ENCODE measurements around the gene COPS3. TPM values are rescaled to one million over a fixed set of nuclear protein-coding genes. Genes with fewer than 3 reads are reported as not detected.

COPS3 gene
- total RNA-seq, 4 donors from 2014 or later: 28.9 to 78.2 (median 60.0) TPM

DNA sequence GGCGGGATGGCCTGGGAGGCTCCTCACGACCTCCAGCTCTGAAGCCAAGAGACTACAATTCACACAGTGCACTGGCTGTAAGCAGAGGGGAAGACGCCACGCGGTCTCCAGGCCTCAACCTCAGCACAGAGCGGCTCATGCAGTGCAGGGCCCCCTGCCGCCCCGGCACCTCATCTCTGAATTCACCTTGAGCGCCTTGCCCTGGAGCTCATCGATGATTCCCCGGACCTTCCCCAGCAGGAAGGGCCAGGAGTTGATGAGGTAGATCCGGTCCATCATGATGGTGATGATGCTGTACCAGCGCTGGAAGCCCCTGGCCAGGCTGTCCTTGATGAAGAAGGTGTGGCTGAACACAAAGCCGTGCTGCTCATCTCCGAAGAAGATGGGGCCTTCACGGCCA lies 57.3 kb downstream of the COPS3 start:
- no peak overlapping the region for H3K4me3 ChIP-seq
- DNase-seq: no peak
- WGBS, 2 donors (ENCODE audit: low coverage in 1 of 2): 96% methylated on average over 16 of the region's 16 CpGs; no CpG with 5 or more reads in 1 of the 2 donors
- no peaks in the 10 kb centered on the region for H3K9me3 ChIP-seq
- no peaks in the 10 kb centered on the region for H3K27me3 ChIP-seq
- H3K4me1 ChIP-seq: no peaks in the 10 kb centered on the region
- in situ Hi-C loops (cut with MboI; ENCODE audit: low pct_ligation_motif_present in 1 of 4, low pct_unique_long_range_greater_than_20kb in 1 of 4, low sequenced_read_pairs in 3 of 4) (no loop called here), intact Hi-C loops (cut with DNase I; ENCODE audit: low total_unique reads) (no loop called here)
- no peak for TF ChIP-seq CTCF (IDR thresholded peaks at IDR 0.05)
- H3K36me3 ChIP-seq: peaks cover 0 to 94% (median 41%) of the 10 kb centered on the region in 4 donors
- no peak overlapping the region for H3K27ac ChIP-seq

DNA sequence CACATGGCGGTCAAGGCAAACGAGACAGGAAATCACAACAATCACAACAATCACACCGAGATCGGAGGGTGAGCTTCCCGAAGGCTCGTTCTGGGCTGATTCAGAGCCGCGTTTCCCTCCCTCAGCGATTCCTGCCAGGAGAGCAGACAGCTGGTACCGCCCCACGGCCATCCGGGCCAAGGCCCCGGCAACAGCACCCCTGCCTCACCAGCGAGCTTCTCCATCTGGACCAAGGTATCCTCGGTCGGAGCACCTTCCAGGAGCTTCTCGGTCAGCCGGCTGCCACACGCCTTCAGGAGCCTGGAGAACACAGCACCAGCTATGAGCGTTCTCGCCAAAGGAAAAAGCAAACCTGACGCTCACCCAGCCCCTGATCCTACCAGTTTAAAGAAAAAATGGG lies 59.7 kb downstream of the COPS3 start:
- TF ChIP-seq EP300 (IDR thresholded peaks at IDR 0.05; ENCODE audit: low read depth): no peak
- Histone ChIP-seq H3K4me3 (no peak overlapping the region), H3K9me3 (no peaks in the 10 kb centered on the region), H3K27me3 (no peaks in the 10 kb centered on the region), H3K36me3 (peaks cover 0 to 92% (median 37%) of the 10 kb centered on the region in 4 donors), H3K27ac (no peak overlapping the region), H3K4me1 (no peaks in the 10 kb centered on the region)
- WGBS, 2 donors (ENCODE audit: low coverage in 1 of 2): 97% methylated on average over 22 of the region's 22 CpGs; no CpG with 5 or more reads in 1 of the 2 donors
- in situ Hi-C loops (cut with MboI; ENCODE audit: low pct_ligation_motif_present in 1 of 4, low pct_unique_long_range_greater_than_20kb in 1 of 4, low sequenced_read_pairs in 3 of 4): no loop called here
- DNase-seq: no peak
- intact Hi-C loops (cut with DNase I; ENCODE audit: low total_unique reads): no loop called here

- Histone ChIP-seq H3K4me1 (no peaks in the 10 kb centered on the region), H3K9me3 (no peaks in the 10 kb centered on the region), H3K36me3 (peaks cover 0 to 92% (median 36%) of the 10 kb centered on the region in 4 donors), H3K27ac (no peak overlapping the region), H3K4me3 (no peak overlapping the region), H3K27me3 (no peaks in the 10 kb centered on the region)
- TF ChIP-seq CTCF (IDR thresholded peaks at IDR 0.05): no peak
- TF ChIP-seq POLR2A (IDR thresholded peaks at IDR 0.05): no peak
- no peak for TF ChIP-seq POLR2AphosphoS5 (IDR thresholded peaks at IDR 0.05)
- TF ChIP-seq EP300 (IDR thresholded peaks at IDR 0.05; ENCODE audit: low read depth): no peak
- in situ Hi-C loops (cut with MboI; ENCODE audit: low pct_ligation_motif_present in 1 of 4, low pct_unique_long_range_greater_than_20kb in 1 of 4, low sequenced_read_pairs in 3 of 4) (no loop called here), intact Hi-C loops (cut with DNase I; ENCODE audit: low total_unique reads) (no loop called here)
- no peak for DNase-seq
- WGBS, 2 donors (ENCODE audit: low coverage in 1 of 2): 97 to 100% methylated on average over 3 to 8 of the region's 8 CpGs
Observed at GRCh38 chr17:17220529-17220928, 60.5 kb downstream of the COPS3 start.

- intact Hi-C loops (cut with DNase I; ENCODE audit: low total_unique reads): no loop called here
- Histone ChIP-seq H3K9me3 (no peaks in the 10 kb centered on the region), H3K27ac (no peak overlapping the region), H3K4me3 (no peak overlapping the region), H3K36me3 (peaks cover 0 to 82% (median 36%) of the 10 kb centered on the region in 4 donors), H3K27me3 (no peaks in the 10 kb centered on the region), H3K4me1 (no peaks in the 10 kb centered on the region)
- 60 to 69% methylated on average over 1 to 3 of the region's 3 CpGs for WGBS, 2 donors (ENCODE audit: low coverage in 1 of 2)
- in situ Hi-C loops (cut with MboI; ENCODE audit: low pct_ligation_motif_present in 1 of 4, low pct_unique_long_range_greater_than_20kb in 1 of 4, low sequenced_read_pairs in 3 of 4): no loop called here
- DNase-seq: no peak
- TF ChIP-seq EP300 (IDR thresholded peaks at IDR 0.05; ENCODE audit: low read depth) (no peak), CTCF (IDR thresholded peaks at IDR 0.05) (no peak), POLR2A (IDR thresholded peaks at IDR 0.05) (no peak), POLR2AphosphoS5 (IDR thresholded peaks at IDR 0.05) (no peak)
Observed at GRCh38 chr17:17217995-17218394, 63.1 kb downstream of the COPS3 start.

- Histone ChIP-seq H3K27me3 (no peaks in the 10 kb centered on the region), H3K9me3 (no peaks in the 10 kb centered on the region), H3K36me3 (peaks cover 0 to 78% (median 38%) of the 10 kb centered on the region in 4 donors), H3K4me1 (no peaks in the 10 kb centered on the region), H3K27ac (no peak overlapping the region), H3K4me3 (no peak overlapping the region)
- in situ Hi-C loops (cut with MboI; ENCODE audit: low pct_ligation_motif_present in 1 of 4, low pct_unique_long_range_greater_than_20kb in 1 of 4, low sequenced_read_pairs in 3 of 4) (no loop called here), intact Hi-C loops (cut with DNase I; ENCODE audit: low total_unique reads) (loop anchor here (1.0 kb wide), 1 partner anchor 18 kb away; no protein-coding TSS in a partner anchor)
- TF ChIP-seq POLR2A (IDR thresholded peaks at IDR 0.05): no peak
- TF ChIP-seq EP300 (IDR thresholded peaks at IDR 0.05; ENCODE audit: low read depth): no peak
- no peak for TF ChIP-seq POLR2AphosphoS5 (IDR thresholded peaks at IDR 0.05)
- no peak for TF ChIP-seq CTCF (IDR thresholded peaks at IDR 0.05)
- WGBS, 2 donors (ENCODE audit: low coverage in 1 of 2): 91% methylated on average over 16 of the region's 16 CpGs; no CpG with 5 or more reads in 1 of the 2 donors
- DNase-seq: no peak
Observed at GRCh38 chr17:17216776-17217175, 64.3 kb downstream of the COPS3 start.
